Uterus (tissue), 4 donors: ENCODE measurements around the gene PLXNB3. TPM values are rescaled to one million over a fixed set of nuclear protein-coding genes. Genes with fewer than 3 reads are reported as not detected.
"Not testable (repeated sequence)": the region's sequence is repeated elsewhere in the genome, so short reads cannot be mapped to it uniquely, and the experiment has no call there.

ENCODE experiments used
- DNase-seq, 2 donors: peaks; one replicate each; pipeline ENCODE4 v3.0.0-alpha.2; 2019 to 2020
- H3K27ac ChIP-seq, 2 donors: fragments of 200-600 bp; sonication (generic); 1 replicate in 1 of 2; 2 replicates in 1 of 2; pipeline ENCODE4 v1.5.1; 2016 to 2018
- H3K27me3 ChIP-seq, 2 donors: fragments of 200-600 bp; sonication (generic); one replicate each; pipeline ENCODE4 v1.5.1; 2018 to 2019; ENCODE audit warnings: control low read depth in 1 of 2
- H3K36me3 ChIP-seq, 2 donors: fragments of 200-600 bp; sonication (generic); one replicate each; pipeline ENCODE4 v1.5.1; 2019; ENCODE audit warnings: control low read depth in 1 of 2
- H3K4me1 ChIP-seq, 2 donors: fragments of 200-600 bp; sonication (generic); one replicate each; pipeline ENCODE4 v1.5.1; 2018 to 2019; ENCODE audit warnings: control low read depth in 1 of 2
- H3K4me3 ChIP-seq, 2 donors: fragments of 200-600 bp; sonication (generic); 1 replicate in 1 of 2; 2 replicates in 1 of 2; pipeline ENCODE4 v1.5.1; 2018 to 2019; ENCODE audit warnings: mild to moderate bottlenecking in 1 of 2
- H3K9me3 ChIP-seq, 2 donors: fragments of 200-600 bp; sonication (generic); one replicate each; pipeline ENCODE4 v1.5.1; 2019; ENCODE audit warnings: control low read depth in 1 of 2
- CTCF ChIP-seq, 4 experiments: fragments of 200-600 bp in 2 of 4; fragments of 450-650 bp in 2 of 4; sonication (generic) in 2 of 4; IDR thresholded peaks; one replicate each; pipeline ENCODE4 v1.5.1; 2016 to 2019; ENCODE audit warnings: antibody characterized with exemption in 4 of 4, mild to moderate bottlenecking in 2 of 4, moderate library complexity in 1 of 4
- POLR2A ChIP-seq, 2 donors: fragments of 450-650 bp; IDR thresholded peaks; one replicate each; pipeline ENCODE4 v1.6.1; 2016; ENCODE audit warnings: antibody characterized with exemption in 2 of 2, mild to moderate bottlenecking in 1 of 2, moderate library complexity in 1 of 2
- intact Hi-C: fragments of 100-400 bp; cut with DNase I; formaldehyde crosslinking; loops from one replicate; pipeline ENCODE4 v1.15.1; 2023; ENCODE audit warnings: low total_unique reads
- total RNA-seq, 4 donors: library from RNA; depleted of rRNA in 3 of 4; stranded (reverse); fragments of >200 nt in 3 of 4; gene quantifications; one replicate each; pipeline versions ENCODE4 v1.1.0 to v1.2.4, GENCODE V29; 2014 to 2023
- donor health status: DM: yes; HTN: yes; CAD: no.

Gene PLXNB3
- total RNA-seq, 4 donors from 2014 or later = 1.5 to 50.7 (median 5.1) TPM

GRCh38 chrX:153812220-153812619 is 48.2 kb downstream of the PLXNB3 start:
- TF ChIP-seq POLR2A (IDR thresholded peaks at IDR 0.05) (no peak), CTCF (IDR thresholded peaks at IDR 0.05) (no peak)
- H3K9me3 ChIP-seq = no peaks in the 10 kb centered on the region
- no peak overlapping the region for H3K4me3 ChIP-seq
- no peaks in the 10 kb centered on the region for H3K36me3 ChIP-seq
- intact Hi-C loops = no loop called here
- no peaks in the 10 kb centered on the region for H3K4me1 ChIP-seq
- H3K27ac ChIP-seq = no peak overlapping the region
- DNase-seq = no peak
- H3K27me3 ChIP-seq = no peaks in the 10 kb centered on the region

- H3K27ac ChIP-seq = no peak overlapping the region
- intact Hi-C loops = no loop called here
- H3K27me3 ChIP-seq = no peaks in the 10 kb centered on the region
- H3K4me3 ChIP-seq = no peak overlapping the region
- no peaks in the 10 kb centered on the region for H3K36me3 ChIP-seq
- no peaks in the 10 kb centered on the region for H3K9me3 ChIP-seq
- DNase-seq = no peak
- TF ChIP-seq POLR2A (IDR thresholded peaks at IDR 0.05) = no peak
- no peak for TF ChIP-seq CTCF (IDR thresholded peaks at IDR 0.05)
- no peaks in the 10 kb centered on the region for H3K4me1 ChIP-seq
Measured at GRCh38 chrX:153813161-153813560, 49.1 kb downstream of the PLXNB3 start.

- no peak for TF ChIP-seq POLR2A (IDR thresholded peaks at IDR 0.05)
- TF ChIP-seq CTCF (IDR thresholded peaks at IDR 0.05) = no peak
- DNase-seq = no peak
- no peaks in the 10 kb centered on the region for H3K4me1 ChIP-seq
- H3K9me3 ChIP-seq = no peaks in the 10 kb centered on the region
- no peak overlapping the region for H3K4me3 ChIP-seq
- no peaks in the 10 kb centered on the region for H3K36me3 ChIP-seq
- H3K27ac ChIP-seq = no peak overlapping the region
- no peaks in the 10 kb centered on the region for H3K27me3 ChIP-seq
- intact Hi-C loops = no loop called here
Measured at GRCh38 chrX:153814591-153815315, 50.7 kb downstream of the PLXNB3 start.

GRCh38 chrX:153816831-153817690 is 53.0 kb downstream of the PLXNB3 start:
- no peak overlapping the region for H3K27ac ChIP-seq
- no peak for DNase-seq
- no peaks in the 10 kb centered on the region for H3K4me1 ChIP-seq
- no peaks in the 10 kb centered on the region for H3K9me3 ChIP-seq
- H3K36me3 ChIP-seq = no peaks in the 10 kb centered on the region
- TF ChIP-seq POLR2A (IDR thresholded peaks at IDR 0.05) (no peak), CTCF (IDR thresholded peaks at IDR 0.05) (no peak)
- no peaks in the 10 kb centered on the region for H3K27me3 ChIP-seq
- intact Hi-C loops = no loop called here
- no peak overlapping the region for H3K4me3 ChIP-seq

- H3K4me1 ChIP-seq, H3K9me3 ChIP-seq, H3K4me3 ChIP-seq, intact Hi-C loops, H3K27ac ChIP-seq, H3K27me3 ChIP-seq, DNase-seq, H3K36me3 ChIP-seq: not testable (repeated sequence)
Measured at GRCh38 chrX:153818064-153818463, 54.0 kb downstream of the PLXNB3 start.
